Measurements from ENCODE around the gene MED14. TPM values are rescaled to one million over a fixed set of nuclear protein-coding genes. Genes with fewer than 3 reads are reported as not detected.

The MED14 gene
- total and polyA plus RNA-seq, 2 of the 4 experiments (the other 2 are of a cell fraction): 17.6 to 25.9 TPM

DNA sequence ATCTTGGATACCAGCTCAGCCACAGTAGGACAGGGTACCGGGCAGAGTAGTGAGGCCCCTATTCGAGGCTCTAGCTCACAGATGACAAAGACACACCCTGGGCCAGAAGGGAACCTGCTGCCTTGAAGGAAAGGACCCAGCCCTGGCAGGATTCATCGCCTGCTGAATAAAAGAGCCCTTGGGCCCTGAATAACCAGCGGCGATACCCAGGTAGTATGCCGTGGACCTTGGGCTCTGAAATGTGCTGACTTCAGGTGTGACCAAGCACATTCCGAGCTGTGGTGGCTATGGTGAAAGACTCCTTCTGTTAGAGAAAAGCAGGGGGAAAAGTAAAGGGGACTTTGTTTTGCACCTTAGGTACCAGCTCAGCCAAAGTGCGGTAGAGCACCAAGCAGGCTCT is 14.6 kb downstream of the MED14 start:
- BruUV-seq (replicated peaks): no TSS peak
- dilution Hi-C loops (cut with HindIII; ENCODE audit: low sequenced_read_pairs, unreplicated experiment): no loop called here

More for the DNA sequence above, 14.6 kb downstream of the MED14 start:
- Histone ChIP-seq H4K8ac (ENCODE audit: low read depth in 2 of 2, low read length in 2 of 2) (no peak overlapping the region), H3K56ac (ENCODE audit: extremely low read depth, insufficient read depth, low read length) (no peak overlapping the region), H3K14ac (replicated peaks; ENCODE audit: low read depth, low read length) (no peak overlapping the region), H3K4me3 (ENCODE audit: insufficient read depth, low read depth, low read length) (no peak overlapping the region), H3K4ac (ENCODE audit: low read depth, low read length) (no peak overlapping the region), H3K4me2 (ENCODE audit: low read depth, low read length) (no peak overlapping the region), H3K9me3 (ENCODE audit: control insufficient read depth, insufficient read depth, low read length) (no peaks in the 10 kb centered on the region), H3K27ac (ENCODE audit: insufficient read depth, low read length) (no peak overlapping the region), H2AFZ (replicated peaks; ENCODE audit: low read length, poor library complexity) (no peak overlapping the region), H3K18ac (ENCODE audit: low read depth, low read length) (no peak overlapping the region), H4K5ac (ENCODE audit: low read depth, low read length) (no peak overlapping the region), H2BK20ac (ENCODE audit: low read depth, low read length) (no peak overlapping the region), H3K23ac (ENCODE audit: low read depth, low read length) (no peak overlapping the region), H2AK5ac (ENCODE audit: low read depth, low read length) (no peak overlapping the region; the same call in 1 of the 2 replicates), H3K9me1 (ENCODE audit: insufficient read depth, low read length) (no peaks in the 10 kb centered on the region; the same call in 1 of the 2 replicates), H2BK15ac (ENCODE audit: low read depth, low read length) (no peak overlapping the region), H3K4me1 (ENCODE audit: control insufficient read depth, insufficient read depth, low read length) (peaks cover 7% of the 10 kb centered on the region; the same call in 1 of the 2 replicates), H4K91ac (ENCODE audit: insufficient read depth, low read depth, low read length) (no peak overlapping the region), H2BK5ac (ENCODE audit: low read depth, low read length, poor library complexity, severe bottlenecking) (no peak overlapping the region), H2AK9ac (replicated peaks; ENCODE audit: low read depth, low read length, poor library complexity) (no peak overlapping the region), H2BK120ac (ENCODE audit: low read depth, low read length) (no peak overlapping the region), H3K27me3 (ENCODE audit: control insufficient read depth, insufficient read depth, low read length) (no peaks in the 10 kb centered on the region; the same call in 1 of the 2 replicates), H3K36me3 (ENCODE audit: control insufficient read depth, insufficient read depth, low read length) (peaks cover 3% of the 10 kb centered on the region), H3K9ac (ENCODE audit: low read depth, low read length) (no peak overlapping the region), H4K20me1 (ENCODE audit: insufficient read depth, low read length) (peaks cover 18% of the 10 kb centered on the region), H3K79me1 (ENCODE audit: low read depth in 1 of 2, low read length in 2 of 2) (peaks cover 0 to 28% of the 10 kb centered on the region in 2 experiments; a peak in 2 of 4 replicates)
- in situ Hi-C loops (cut with MboI; ENCODE audit: low sequenced_read_pairs): no loop called here
- ChIA-PET CTCF (no interaction called here), POLR2A (ENCODE audit: unreplicated experiment) (no interaction called here)
- DNase-seq: no peak
- TF ChIP-seq ELK1 (IDR thresholded peaks at IDR 0.05; ENCODE audit: borderline replicate concordance, low read depth, low read length) (no peak), RAD21 (IDR thresholded peaks at IDR 0.05; ENCODE audit: low read length) (no peak), SMC3 (IDR thresholded peaks at IDR 0.05; ENCODE audit: low read depth, low read length) (no peak), BHLHE40 (IDR thresholded peaks at IDR 0.05; ENCODE audit: low read depth, low read length) (no peak), MAZ (IDR thresholded peaks at IDR 0.05; ENCODE audit: borderline replicate concordance, low read depth, low read length) (no peak)
- TF ChIP-seq, protein P1, sequence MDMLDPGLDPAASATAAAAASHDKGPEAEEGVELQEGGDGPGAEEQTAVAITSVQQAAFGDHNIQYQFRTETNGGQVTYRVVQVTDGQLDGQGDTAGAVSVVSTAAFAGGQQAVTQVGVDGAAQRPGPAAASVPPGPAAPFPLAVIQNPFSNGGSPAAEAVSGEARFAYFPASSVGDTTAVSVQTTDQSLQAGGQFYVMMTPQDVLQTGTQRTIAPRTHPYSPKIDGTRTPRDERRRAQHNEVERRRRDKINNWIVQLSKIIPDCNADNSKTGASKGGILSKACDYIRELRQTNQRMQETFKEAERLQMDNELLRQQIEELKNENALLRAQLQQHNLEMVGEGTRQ (IDR thresholded peaks at IDR 0.05; ENCODE audit: low read depth, low read length): no peak
- ATAC-seq (ENCODE audit: low read depth): no peak
- 92% methylated on average over 6 of the region's 8 CpGs; no CpG with 5 or more reads in 1 of the 2 experiments for WGBS, 2 experiments (ENCODE audit: extremely low coverage in 2 of 2, insufficient read length in 1 of 2)
- intact Hi-C loops (cut with micrococcal nuclease): no loop called here

Data from IMR-90 (cell line).